ENCODE measurements around the gene LUZP1. TPM values are rescaled to one million over a fixed set of nuclear protein-coding genes. Genes with fewer than 3 reads are reported as not detected.

Gene LUZP1
- total RNA-seq, 1 experiment from 2014 or later = 22.4 TPM

GRCh38 chr1:23126801-23127200 lies 41.9 kb downstream of the LUZP1 start:
- intact Hi-C loops (cut with micrococcal nuclease) = no loop called here
- DNase-seq (ENCODE audit: low read depth, low spot score) (no peak), ATAC-seq (no peak)
- ChIA-PET RAD21 (ENCODE audit: low non-redundant PET in 1 of 2, low total read pairs in 2 of 2, uncharacterized antibody in 2 of 2, unreplicated experiment in 2 of 2) (no interaction called here), CTCF (no interaction called here), POLR2A (no interaction called here)
- TF ChIP-seq ZFX (IDR thresholded peaks at IDR 0.05) = no peak
- no peak for TF ChIP-seq SP1 (IDR thresholded peaks at IDR 0.05; ENCODE audit: low read depth)
- no peak for TF ChIP-seq POLR2AphosphoS5 (IDR thresholded peaks at IDR 0.05; ENCODE audit: low read depth, low read length)
- no peak for TF ChIP-seq EZH2 (IDR thresholded peaks at IDR 0.05)
- no peak for TF ChIP-seq EZH2phosphoT487 (IDR thresholded peaks at IDR 0.05; ENCODE audit: borderline replicate concordance)
- TF ChIP-seq FOSL1 (IDR thresholded peaks at IDR 0.05; ENCODE audit: low read depth) = no peak
- no peak for TF ChIP-seq ATF3 (IDR thresholded peaks at IDR 0.05)
- TF ChIP-seq SRF (IDR thresholded peaks at IDR 0.05; ENCODE audit: low read depth) = no peak
- no peak for TF ChIP-seq TCF7L2 (IDR thresholded peaks at IDR 0.05; ENCODE audit: borderline replicate concordance, extremely low read depth, insufficient read depth, insufficient read length)
- no peak for TF ChIP-seq CEBPB (IDR thresholded peaks at IDR 0.05; ENCODE audit: low read depth)
- TF ChIP-seq CBX3 (IDR thresholded peaks at IDR 0.05; ENCODE audit: low read depth) = no peak
- no peak for TF ChIP-seq SIN3A (IDR thresholded peaks at IDR 0.05; ENCODE audit: low read depth)
- no peak for TF ChIP-seq POLR2A (IDR thresholded peaks at IDR 0.05; ENCODE audit: borderline replicate concordance, extremely low read depth, insufficient read depth, insufficient read length)
- Histone ChIP-seq H3K4me3 (replicated peaks in 1 of 2; ENCODE audit: low read depth in 1 of 2, low read length in 2 of 2) (no peak overlapping the region), H3K4me2 (ENCODE audit: low read length) (no peak overlapping the region), H3K27me3 (ENCODE audit: insufficient read depth, low read length) (no peaks in the 10 kb centered on the region), H3K9me3 (ENCODE audit: control insufficient read depth in 1 of 2, insufficient read depth in 1 of 2, low read depth in 1 of 2, low read length in 2 of 2) (no peaks in the 10 kb centered on the region), H3K9me2 (ENCODE audit: insufficient read depth) (no peaks in the 10 kb centered on the region), H4K20me1 (ENCODE audit: insufficient read depth) (no peaks in the 10 kb centered on the region), H3K36me3 (ENCODE audit: control insufficient read depth in 1 of 2, insufficient read depth in 2 of 2, low read length in 2 of 2) (no peaks in the 10 kb centered on the region), H3K9ac (ENCODE audit: low read length) (no peak overlapping the region), H3K4me1 (ENCODE audit: control insufficient read depth in 1 of 2, insufficient read depth in 2 of 2, low read length in 2 of 2) (peaks cover under 1 to 11% of the 10 kb centered on the region in 2 experiments; a peak in 2 of 4 replicates), H3K27ac (ENCODE audit: low read depth, low read length) (no peak overlapping the region), H3K79me2 (ENCODE audit: insufficient read depth, low read length) (peaks cover 83% of the 10 kb centered on the region), H2AFZ (ENCODE audit: low read depth, low read length, poor library complexity, severe bottlenecking) (no peak overlapping the region)
- BruUV-seq (replicated peaks) = no TSS peak

- peaks cover 0 to 6% of the 10 kb centered on the region in 2 experiments; a peak in 2 of 4 replicates for H3K4me1 ChIP-seq (ENCODE audit: control insufficient read depth in 1 of 2, insufficient read depth in 2 of 2, low read length in 2 of 2)
- no peak overlapping the region for H3K9ac ChIP-seq (ENCODE audit: low read length)
- no peak overlapping the region for H3K4me2 ChIP-seq (ENCODE audit: low read length)
- no peak for DNase-seq (ENCODE audit: low read depth, low spot score)
- ChIA-PET RAD21 (ENCODE audit: low non-redundant PET in 1 of 2, low total read pairs in 2 of 2, uncharacterized antibody in 2 of 2, unreplicated experiment in 2 of 2) (no interaction called here), CTCF (no interaction called here), POLR2A (no interaction called here)
- no TSS peak for BruUV-seq (replicated peaks)
- no peaks in the 10 kb centered on the region for H4K20me1 ChIP-seq (ENCODE audit: insufficient read depth)
- no peaks in the 10 kb centered on the region for H3K36me3 ChIP-seq (ENCODE audit: control insufficient read depth in 1 of 2, insufficient read depth in 2 of 2, low read length in 2 of 2)
- intact Hi-C loops (cut with micrococcal nuclease) = no loop called here
- no peaks in the 10 kb centered on the region for H3K9me3 ChIP-seq (ENCODE audit: control insufficient read depth in 1 of 2, insufficient read depth in 1 of 2, low read depth in 1 of 2, low read length in 2 of 2)
- no peaks in the 10 kb centered on the region for H3K9me2 ChIP-seq (ENCODE audit: insufficient read depth)
- H3K4me3 ChIP-seq (replicated peaks in 1 of 2; ENCODE audit: low read depth in 1 of 2, low read length in 2 of 2) = no peak overlapping the region
- ATAC-seq = no peak
- peaks cover 82% of the 10 kb centered on the region for H3K79me2 ChIP-seq (ENCODE audit: insufficient read depth, low read length)
- H3K27me3 ChIP-seq (ENCODE audit: insufficient read depth, low read length) = no peaks in the 10 kb centered on the region
- H2AFZ ChIP-seq (ENCODE audit: low read depth, low read length, poor library complexity, severe bottlenecking) = no peak overlapping the region
- no peak overlapping the region for H3K27ac ChIP-seq (ENCODE audit: low read depth, low read length)
- TF ChIP-seq EGR1 (IDR thresholded peaks at IDR 0.05; ENCODE audit: low read depth) = no peak
- no peak for TF ChIP-seq FOSL1 (IDR thresholded peaks at IDR 0.05; ENCODE audit: low read depth)
- no peak for TF ChIP-seq SIN3A (IDR thresholded peaks at IDR 0.05; ENCODE audit: low read depth)
- no peak for TF ChIP-seq TCF7L2 (IDR thresholded peaks at IDR 0.05; ENCODE audit: borderline replicate concordance, extremely low read depth, insufficient read depth, insufficient read length)
- TF ChIP-seq SP1 (IDR thresholded peaks at IDR 0.05; ENCODE audit: low read depth) = no peak
- TF ChIP-seq MAX (IDR thresholded peaks at IDR 0.05) = no peak
- TF ChIP-seq CBX3 (IDR thresholded peaks at IDR 0.05; ENCODE audit: low read depth) = no peak
- no peak for TF ChIP-seq RAD21 (IDR thresholded peaks at IDR 0.05; ENCODE audit: low read depth)
- no peak for TF ChIP-seq JUND (IDR thresholded peaks at IDR 0.05)
- no peak for TF ChIP-seq EZH2 (IDR thresholded peaks at IDR 0.05)
- TF ChIP-seq SRF (IDR thresholded peaks at IDR 0.05; ENCODE audit: low read depth) = no peak
- no peak for TF ChIP-seq POLR2AphosphoS5 (IDR thresholded peaks at IDR 0.05; ENCODE audit: low read depth, low read length)
- TF ChIP-seq ZFX (IDR thresholded peaks at IDR 0.05) = no peak
- TF ChIP-seq CEBPB (IDR thresholded peaks at IDR 0.05; ENCODE audit: low read depth) = no peak
- no peak for TF ChIP-seq ZNF274 (IDR thresholded peaks at IDR 0.05; ENCODE audit: low read depth, low read length)
- no peak for TF ChIP-seq ZBTB33 (IDR thresholded peaks at IDR 0.05; ENCODE audit: extremely low read depth, insufficient replicate concordance, low read length)
Measured at GRCh38 chr1:23126200-23126599, 42.5 kb downstream of the LUZP1 start.
